GM12874 (cell line): Measurements from ENCODE around the gene LIPC.

ENCODE experiments used
- TF ChIP-seq, protein P1 (sequence below): IDR thresholded peaks from 2 replicates; pipeline ENCODE4 v1.5.1; 2011; ENCODE audit warnings: low read depth, mild to moderate bottlenecking, control low read depth, low read length, moderate library complexity; ENCODE audit not compliant: insufficient read depth

The LIPC gene

DNA sequence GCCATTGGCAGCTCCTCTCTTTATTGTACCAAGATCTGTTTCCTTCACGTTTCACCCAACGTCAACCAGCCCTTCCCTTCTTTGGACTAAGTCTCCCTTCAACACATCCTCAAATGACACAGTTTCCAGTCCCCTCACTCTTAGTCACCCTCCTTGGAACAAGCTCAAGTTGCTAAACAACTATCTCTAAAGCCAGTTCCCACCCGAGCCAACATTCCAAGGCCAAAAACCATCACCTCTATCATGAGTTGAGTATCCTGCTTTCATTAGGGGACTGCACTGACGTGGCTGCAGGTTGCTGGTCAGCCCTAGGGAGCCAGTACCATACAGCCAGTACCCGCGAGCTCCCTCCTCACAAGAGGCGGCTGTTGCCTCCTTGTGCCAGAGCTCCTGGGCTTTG, 73.8 kb downstream of the LIPC start:
- TF ChIP-seq, protein P1, sequence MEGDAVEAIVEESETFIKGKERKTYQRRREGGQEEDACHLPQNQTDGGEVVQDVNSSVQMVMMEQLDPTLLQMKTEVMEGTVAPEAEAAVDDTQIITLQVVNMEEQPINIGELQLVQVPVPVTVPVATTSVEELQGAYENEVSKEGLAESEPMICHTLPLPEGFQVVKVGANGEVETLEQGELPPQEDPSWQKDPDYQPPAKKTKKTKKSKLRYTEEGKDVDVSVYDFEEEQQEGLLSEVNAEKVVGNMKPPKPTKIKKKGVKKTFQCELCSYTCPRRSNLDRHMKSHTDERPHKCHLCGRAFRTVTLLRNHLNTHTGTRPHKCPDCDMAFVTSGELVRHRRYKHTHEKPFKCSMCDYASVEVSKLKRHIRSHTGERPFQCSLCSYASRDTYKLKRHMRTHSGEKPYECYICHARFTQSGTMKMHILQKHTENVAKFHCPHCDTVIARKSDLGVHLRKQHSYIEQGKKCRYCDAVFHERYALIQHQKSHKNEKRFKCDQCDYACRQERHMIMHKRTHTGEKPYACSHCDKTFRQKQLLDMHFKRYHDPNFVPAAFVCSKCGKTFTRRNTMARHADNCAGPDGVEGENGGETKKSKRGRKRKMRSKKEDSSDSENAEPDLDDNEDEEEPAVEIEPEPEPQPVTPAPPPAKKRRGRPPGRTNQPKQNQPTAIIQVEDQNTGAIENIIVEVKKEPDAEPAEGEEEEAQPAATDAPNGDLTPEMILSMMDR, result no peak

DNA sequence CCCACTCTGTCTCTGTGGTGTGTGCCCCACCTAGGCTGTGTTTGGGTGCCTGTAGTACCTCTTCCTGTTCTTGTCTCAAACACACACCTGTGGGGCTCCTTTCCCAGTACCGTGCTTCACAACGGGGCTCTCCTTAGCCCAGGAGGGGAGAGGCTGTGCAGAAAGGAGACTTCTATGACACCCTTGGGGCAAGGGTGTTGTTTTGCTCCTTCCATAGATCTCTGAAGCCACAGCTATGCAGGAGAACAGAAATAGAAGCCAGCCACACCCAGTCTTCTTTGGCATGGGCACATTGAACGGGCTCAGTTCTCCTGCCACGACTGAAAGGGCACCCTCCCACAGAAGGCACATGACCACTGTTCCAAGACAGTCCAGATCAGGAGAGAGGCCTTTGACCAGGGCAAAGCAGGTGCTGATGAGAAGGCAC, 74.3 kb downstream of the LIPC start:
- TF ChIP-seq, protein P1, result no peak

DNA sequence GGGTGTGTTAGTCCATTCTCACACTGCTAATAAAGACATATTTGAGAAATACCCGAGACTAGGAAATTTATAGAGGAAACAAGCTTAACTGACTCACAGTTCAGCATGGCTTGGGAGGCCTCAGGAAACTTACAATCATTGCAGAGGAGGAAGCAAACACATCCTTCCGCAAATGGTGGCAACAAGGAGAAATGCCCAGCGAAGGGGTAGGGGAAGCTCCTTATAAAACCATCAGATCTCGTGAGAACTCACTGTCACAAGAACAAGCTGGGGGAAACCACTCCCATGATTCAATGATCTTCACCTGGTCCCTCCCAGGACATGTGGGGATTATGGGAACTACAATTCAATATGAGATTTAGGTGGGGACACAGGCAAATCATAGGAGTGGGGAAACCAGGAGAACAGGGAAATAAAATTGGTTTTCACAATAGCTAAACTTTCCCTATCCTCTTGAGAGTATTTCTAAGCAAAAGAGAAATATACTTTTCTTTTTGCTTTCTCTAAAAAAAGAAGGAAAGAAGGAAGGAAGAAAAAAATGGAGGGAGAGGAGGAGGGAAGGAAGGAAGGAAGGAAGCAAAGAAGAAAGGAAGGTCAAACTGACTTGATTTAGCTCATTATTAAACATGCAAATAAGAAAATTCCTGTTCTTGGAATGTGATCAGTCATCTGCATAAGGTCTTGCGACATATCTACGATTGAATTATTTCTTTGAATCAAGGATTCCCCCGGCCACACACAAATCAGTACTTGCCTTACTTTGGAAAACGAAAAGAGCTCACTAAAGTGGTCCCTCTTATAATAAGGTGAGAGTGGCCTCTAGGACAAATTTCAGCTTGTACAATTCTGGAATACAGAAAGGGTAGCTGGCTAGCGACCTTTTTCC, 75.2 kb downstream of the LIPC start:
- TF ChIP-seq, protein P1, result no peak

DNA sequence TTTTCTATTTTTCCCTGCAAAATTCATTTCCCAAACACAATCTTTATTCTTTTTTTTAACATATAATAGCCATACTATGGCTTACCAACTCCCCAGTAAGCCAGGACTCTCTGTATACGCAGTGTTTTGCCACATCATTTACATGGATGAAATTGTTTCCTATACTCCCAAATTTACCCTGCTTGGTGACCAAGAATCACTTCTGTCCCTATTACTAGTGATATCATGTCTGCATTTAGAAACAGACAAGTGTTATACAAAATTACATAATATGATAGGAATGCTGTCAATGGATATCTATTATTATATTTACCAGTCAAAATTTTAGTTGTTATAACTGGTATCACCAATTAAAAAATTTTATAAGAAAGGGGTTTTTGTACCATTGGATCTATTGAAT, 77.8 kb downstream of the LIPC start:
- TF ChIP-seq, protein P1, result no peak

DNA sequence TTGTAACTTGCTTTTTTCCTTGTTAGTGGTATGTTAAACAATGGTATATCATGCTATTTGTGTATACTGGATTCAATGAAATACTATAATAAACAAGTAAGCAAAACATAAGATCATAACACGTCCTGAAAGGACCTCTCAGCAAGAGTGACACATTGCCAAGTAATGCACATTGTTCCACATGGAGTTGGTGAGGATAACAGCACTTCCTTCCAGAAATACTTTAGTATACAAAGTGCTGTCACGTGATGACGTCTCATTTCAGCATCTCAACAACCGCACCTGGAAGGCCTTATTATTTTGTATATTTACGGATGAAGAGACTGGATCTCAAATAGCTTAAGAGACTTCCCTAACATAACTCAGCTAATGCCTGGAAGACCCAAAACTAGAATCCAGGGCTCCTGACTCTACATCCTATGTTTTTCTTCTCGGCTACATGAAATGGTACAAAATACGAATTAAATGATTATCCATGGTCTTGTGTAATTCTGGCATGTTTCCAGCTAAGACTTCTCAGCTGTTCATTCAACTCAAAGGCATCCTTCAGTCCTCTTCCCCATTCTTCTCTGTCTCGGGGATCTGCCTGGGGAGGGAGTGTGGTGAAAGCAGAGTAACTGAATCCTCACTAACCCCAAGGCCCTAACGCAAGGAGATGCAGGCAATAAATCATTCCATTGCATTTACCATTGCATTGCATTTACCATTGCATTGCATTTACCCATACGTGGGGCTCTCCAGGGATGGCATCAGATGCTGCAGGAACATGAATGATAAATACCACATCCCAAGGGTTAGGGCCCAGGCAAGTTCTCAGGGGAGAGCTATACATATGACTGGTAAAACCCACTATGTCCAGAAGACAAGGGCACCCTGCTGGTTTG, 79.2 kb downstream of the LIPC start:
- TF ChIP-seq, protein P1, result no peak

DNA sequence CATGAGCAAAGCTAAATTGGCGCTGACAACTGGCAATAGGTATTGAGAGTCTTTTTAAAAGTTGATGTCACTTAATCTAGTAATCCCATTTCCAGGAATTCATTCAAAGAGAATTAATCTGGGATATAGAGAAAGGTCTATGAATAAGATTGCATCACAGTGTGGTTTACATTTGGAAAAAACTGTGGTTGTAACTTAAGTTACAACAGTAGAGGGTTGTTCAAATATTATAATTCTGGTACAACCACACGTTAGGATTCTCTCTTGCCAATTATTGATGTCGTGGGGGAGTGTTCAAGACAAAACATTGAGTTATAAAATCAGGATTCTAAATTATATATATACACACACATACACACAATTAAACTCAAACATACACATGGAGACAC, 79.8 kb downstream of the LIPC start:
- TF ChIP-seq, protein P1, result no peak

DNA sequence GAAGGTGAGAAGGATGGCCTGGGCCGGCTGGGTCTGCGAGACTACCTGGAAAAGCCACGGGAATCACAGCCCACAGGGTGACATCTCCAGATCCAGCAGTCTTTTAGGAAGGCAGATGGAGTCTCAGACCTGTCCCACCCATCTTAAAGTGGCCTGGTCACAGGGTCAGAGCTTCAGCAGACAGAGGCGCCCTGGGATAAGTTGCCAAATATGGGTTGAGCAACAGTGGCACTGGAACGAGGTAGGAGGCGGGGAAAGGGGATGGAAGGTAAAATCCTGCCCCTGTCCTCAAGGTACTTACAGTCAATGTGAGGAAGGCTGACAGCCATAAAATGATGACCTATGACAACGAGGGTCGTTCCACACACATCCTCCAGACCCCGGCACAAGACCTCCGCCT, 80.7 kb downstream of the LIPC start:
- TF ChIP-seq, protein P1, result no peak
